ENCODE data around the gene EHBP1.

GRCh38 chr2:62672601-62673000 lies 32.9 kb upstream of the EHBP1 start:
- TF ChIP-seq, protein P1, sequence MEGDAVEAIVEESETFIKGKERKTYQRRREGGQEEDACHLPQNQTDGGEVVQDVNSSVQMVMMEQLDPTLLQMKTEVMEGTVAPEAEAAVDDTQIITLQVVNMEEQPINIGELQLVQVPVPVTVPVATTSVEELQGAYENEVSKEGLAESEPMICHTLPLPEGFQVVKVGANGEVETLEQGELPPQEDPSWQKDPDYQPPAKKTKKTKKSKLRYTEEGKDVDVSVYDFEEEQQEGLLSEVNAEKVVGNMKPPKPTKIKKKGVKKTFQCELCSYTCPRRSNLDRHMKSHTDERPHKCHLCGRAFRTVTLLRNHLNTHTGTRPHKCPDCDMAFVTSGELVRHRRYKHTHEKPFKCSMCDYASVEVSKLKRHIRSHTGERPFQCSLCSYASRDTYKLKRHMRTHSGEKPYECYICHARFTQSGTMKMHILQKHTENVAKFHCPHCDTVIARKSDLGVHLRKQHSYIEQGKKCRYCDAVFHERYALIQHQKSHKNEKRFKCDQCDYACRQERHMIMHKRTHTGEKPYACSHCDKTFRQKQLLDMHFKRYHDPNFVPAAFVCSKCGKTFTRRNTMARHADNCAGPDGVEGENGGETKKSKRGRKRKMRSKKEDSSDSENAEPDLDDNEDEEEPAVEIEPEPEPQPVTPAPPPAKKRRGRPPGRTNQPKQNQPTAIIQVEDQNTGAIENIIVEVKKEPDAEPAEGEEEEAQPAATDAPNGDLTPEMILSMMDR (IDR thresholded peaks at IDR 0.05): no peak
- TF ChIP-seq POLR2A (IDR thresholded peaks at IDR 0.05): no peak

Data from uterus (tissue), 2 donors.